M059J (cell line): Measurements from ENCODE around the gene COMMD7. TPM values are rescaled to one million over a fixed set of nuclear protein-coding genes. Genes with fewer than 3 reads are reported as not detected.

Experiments
- DNase-seq: peaks from one replicate; pipeline ENCODE4 v3.0.0-alpha.2; 2012; ENCODE audit warnings: low read depth
- total RNA-seq: library from RNA; depleted of rRNA; stranded (reverse); fragments of >200 nt; shearing (Covaris generic); gene quantifications from 2 replicates; pipeline ENCODE4 v1.2.3, GENCODE V29; 2014

COMMD7 gene
- total RNA-seq, 1 experiment from 2014 or later = 61.1 TPM

GRCh38 chr20:32680544-32681174 is 62.6 kb downstream of the COMMD7 start:
- peak; percentile 34 for DNase-seq

GRCh38 chr20:32678948-32679347 is 64.3 kb downstream of the COMMD7 start:
- DNase-seq = peak; percentile 84

- no peak for DNase-seq
Measured at GRCh38 chr20:32675223-32675975, 67.9 kb downstream of the COMMD7 start.

GRCh38 chr20:32674362-32674789 is 68.9 kb downstream of the COMMD7 start:
- peak; percentile 69 for DNase-seq

- no peak for DNase-seq
Measured at GRCh38 chr20:32672982-32673851, 70.0 kb downstream of the COMMD7 start.

- no peak for DNase-seq
Measured at GRCh38 chr20:32672394-32672981, 70.8 kb downstream of the COMMD7 start.

GRCh38 chr20:32670773-32671455 is 72.4 kb downstream of the COMMD7 start:
- DNase-seq = no peak

GRCh38 chr20:32667027-32667426 is 76.2 kb downstream of the COMMD7 start:
- DNase-seq = no peak

GRCh38 chr20:32664678-32665159 is 78.5 kb downstream of the COMMD7 start:
- DNase-seq = no peak

- DNase-seq = no peak
Measured at GRCh38 chr20:32664012-32664677, 79.1 kb downstream of the COMMD7 start.

- no peak for DNase-seq
Measured at GRCh38 chr20:32663335-32664011, 79.8 kb downstream of the COMMD7 start.

- DNase-seq = no peak
Measured at GRCh38 chr20:32661820-32662528, 81.3 kb downstream of the COMMD7 start.

GRCh38 chr20:32660661-32661060 is 82.6 kb downstream of the COMMD7 start:
- DNase-seq = no peak

GRCh38 chr20:32656827-32657226 is 86.4 kb downstream of the COMMD7 start:
- DNase-seq = no peak

- DNase-seq = no peak
Measured at GRCh38 chr20:32655903-32656512, 87.3 kb downstream of the COMMD7 start.

GRCh38 chr20:32652739-32653526 is 90.3 kb downstream of the COMMD7 start:
- DNase-seq = peak; percentile 89
